Keratinocyte (primary cell): ENCODE measurements around the gene ZNF831. TPM values are rescaled to one million over a fixed set of nuclear protein-coding genes. Genes with fewer than 3 reads are reported as not detected.

Experiments
- DNase-seq: peaks from one replicate; pipeline ENCODE4 v3.0.0-alpha.2; 2011; ENCODE audit warnings: low read depth, missing footprints, low spot score
- FAIRE-seq: peaks from 2 replicates; lab custom pipeline; 2011; peaks lifted over from hg19 to GRCh38; lab: Jason Lieb, UNC
- H2AFZ ChIP-seq: 2 replicates; pipeline ENCODE4 v1.6.0; 2012; ENCODE audit warnings: low read length, control low read depth, inconsistent platforms; ENCODE audit not compliant: control insufficient read depth
- H3K27ac ChIP-seq: 2 replicates; pipeline ENCODE4 v1.5.1; 2011; ENCODE audit warnings: low read length; ENCODE audit not compliant: control insufficient read depth, insufficient read depth
- H3K27me3 ChIP-seq: 3 replicates; pipeline ENCODE4 v1.6.0; 2011; ENCODE audit warnings: low read length; ENCODE audit not compliant: control insufficient read depth, insufficient read depth; ENCODE audit errors: extremely low read depth
- H3K36me3 ChIP-seq, 2 experiments: 2 replicates in 1 of 2; 3 replicates in 1 of 2; pipeline ENCODE4 v1.5.1; 2011; ENCODE audit warnings: low read length in 2 of 2, mild to moderate bottlenecking in 1 of 2; ENCODE audit not compliant: control insufficient read depth in 2 of 2, insufficient read depth in 2 of 2; ENCODE audit errors: extremely low read depth in 1 of 2
- H3K4me1 ChIP-seq: 3 replicates; pipeline ENCODE4 v1.5.1; 2011; ENCODE audit warnings: low read length; ENCODE audit not compliant: control insufficient read depth, insufficient read depth; ENCODE audit errors: extremely low read depth
- H3K4me2 ChIP-seq: 3 replicates; pipeline ENCODE4 v1.6.0; 2011; ENCODE audit warnings: low read depth, low read length; ENCODE audit not compliant: control insufficient read depth, insufficient read depth; ENCODE audit errors: extremely low read depth
- H3K4me3 ChIP-seq, 3 experiments: fragments of 200-600 bp in 1 of 3; sonication (generic) in 1 of 3; 2 replicates in 2 of 3; 3 replicates in 1 of 3; pipeline ENCODE4 v1.5.1; 2011 to 2016; ENCODE audit warnings: low read length in 3 of 3, mild to moderate bottlenecking in 3 of 3, control low read depth in 2 of 3, inconsistent platforms in 1 of 3, low read depth in 1 of 3, mixed read lengths in 1 of 3, mixed run types in 1 of 3, moderate library complexity in 1 of 3; ENCODE audit not compliant: control insufficient read depth in 2 of 3, insufficient read depth in 2 of 3; ENCODE audit errors: extremely low read depth in 1 of 3
- H3K79me2 ChIP-seq: 2 replicates; pipeline ENCODE4 v1.6.0; 2012; ENCODE audit warnings: low read length; ENCODE audit not compliant: control insufficient read depth, insufficient read depth
- H3K9ac ChIP-seq: 3 replicates; pipeline ENCODE4 v1.6.0; 2011; ENCODE audit warnings: low read length; ENCODE audit not compliant: control insufficient read depth, insufficient read depth; ENCODE audit errors: extremely low read depth
- H3K9me1 ChIP-seq: 3 replicates; pipeline ENCODE4 v1.6.0; 2011; ENCODE audit warnings: low read length; ENCODE audit not compliant: control insufficient read depth, insufficient read depth; ENCODE audit errors: extremely low read depth
- H3K9me3 ChIP-seq: 2 replicates; pipeline ENCODE4 v1.5.1; 2012; ENCODE audit warnings: low read depth, low read length; ENCODE audit not compliant: control insufficient read depth
- H4K20me1 ChIP-seq: 3 replicates; pipeline ENCODE4 v1.6.0; 2011; ENCODE audit warnings: low read length; ENCODE audit not compliant: control insufficient read depth, insufficient read depth; ENCODE audit errors: extremely low read depth
- CTCF ChIP-seq, 3 experiments: IDR thresholded peaks in 1 of 3; conservative IDR thresholded peaks in 1 of 3; optimal IDR thresholded peaks in 1 of 3; 2 replicates in 2 of 3; 3 replicates in 1 of 3; pipeline versions ENCODE3 to v1.5.1; 2011; ENCODE audit warnings: low read length in 3 of 3, mild to moderate bottlenecking in 3 of 3, moderate library complexity in 2 of 3, control low read depth in 1 of 3, inconsistent platforms in 1 of 3; ENCODE audit not compliant: insufficient read depth in 2 of 3; ENCODE audit errors: extremely low read depth in 1 of 3
- EZH2 ChIP-seq: IDR thresholded peaks from one replicate; pipeline ENCODE4 v1.6.1; 2012; ENCODE audit warnings: inconsistent platforms, mild to moderate bottlenecking, low read length, moderate library complexity
- dilution Hi-C: fragments of 300-500 bp; cut with MboI; formaldehyde crosslinking; loops from one replicate; pipeline ENCODE4 v1.7.0; 2020; ENCODE audit warnings: low sequenced_read_pairs; ENCODE audit not compliant: extremely low pct_ligation_motif_present
- polyA plus RNA-seq, 5 experiments: library from polyadenylated mRNA; depleted of rRNA in 3 of 5; stranded (reverse) in 3 of 5; stranded (forward) in 1 of 5; unstranded in 1 of 5; fragments of >200 nt; gene quantifications; 1 replicate in 1 of 5; 2 replicates in 3 of 5; 3 replicates in 1 of 5; pipeline versions ENCODE4 v1.2.1 to v1.2.3, GENCODE V29; 2011 to 2012; ENCODE audit warnings: missing spikeins in 2 of 5, low read depth in 1 of 5, low replicate concordance in 1 of 5

ZNF831 gene
- polyA plus RNA-seq, 1 donor (not counting 4 experiments of a cell fraction or from before 2014, with no cell fraction given), result not detected

- FAIRE-seq, result no peak
- H3K27ac ChIP-seq, result no peak overlapping the region
- dilution Hi-C loops, result no loop called here
Observed at GRCh38 chr20:59182401-59183044, 18.9 kb downstream of the ZNF831 start.

GRCh38 chr20:59183751-59184150 lies 20.1 kb downstream of the ZNF831 start:
- no peak for TF ChIP-seq EZH2
- no peak for TF ChIP-seq CTCF (optimal IDR thresholded peaks at IDR 0.05 in 1 of 3, IDR thresholded peaks at IDR 0.05 in 1 of 3, conservative IDR thresholded peaks at IDR 0.05 in 1 of 3; ENCODE audit: extremely low read depth in 1 of 3, insufficient read depth in 2 of 3, low read length in 3 of 3)
- FAIRE-seq (no peak), DNase-seq (no peak)
- no peaks in the 10 kb centered on the region for H3K79me2 ChIP-seq
- H3K27me3 ChIP-seq, result no peaks in the 10 kb centered on the region
- H3K9me1 ChIP-seq, result no peaks in the 10 kb centered on the region
- H4K20me1 ChIP-seq, result no peaks in the 10 kb centered on the region
- H3K9me3 ChIP-seq, result no peaks in the 10 kb centered on the region
- H3K4me3 ChIP-seq, result no peak overlapping the region
- no peaks in the 10 kb centered on the region for H3K4me1 ChIP-seq
- dilution Hi-C loops, result no loop called here
- H3K36me3 ChIP-seq, result no peaks in the 10 kb centered on the region
- no peak overlapping the region for H3K9ac ChIP-seq
- H3K27ac ChIP-seq, result no peak overlapping the region
- no peak overlapping the region for H2AFZ ChIP-seq
- H3K4me2 ChIP-seq, result no peak overlapping the region

More at GRCh38 chr20:59182401-59183044, 18.9 kb downstream of the ZNF831 start:
- Histone ChIP-seq H3K4me1 (no peaks in the 10 kb centered on the region), H2AFZ (no peak overlapping the region), H3K4me3 (no peak overlapping the region), H3K79me2 (no peaks in the 10 kb centered on the region), H3K27me3 (no peaks in the 10 kb centered on the region), H3K9ac (no peak overlapping the region), H3K9me3 (no peaks in the 10 kb centered on the region), H3K4me2 (no peak overlapping the region), H4K20me1 (no peaks in the 10 kb centered on the region), H3K9me1 (no peaks in the 10 kb centered on the region), H3K36me3 (no peaks in the 10 kb centered on the region)
- TF ChIP-seq CTCF (optimal IDR thresholded peaks at IDR 0.05 in 1 of 3, IDR thresholded peaks at IDR 0.05 in 1 of 3, conservative IDR thresholded peaks at IDR 0.05 in 1 of 3; ENCODE audit: extremely low read depth in 1 of 3, insufficient read depth in 2 of 3, low read length in 3 of 3), result no peak
- no peak for TF ChIP-seq EZH2
- no peak for DNase-seq
